GM12878 (cell line): ENCODE data around the gene CARD14. TPM values are rescaled to one million over a fixed set of nuclear protein-coding genes. Genes with fewer than 3 reads are reported as not detected.

Source experiments
- ATAC-seq: fragments of 200-7000 bp; cut with Tn5 transposase; 3 replicates; pipeline ENCODE4 v1.9.1; 2020; ENCODE audit warnings: mild to moderate bottlenecking, moderate library complexity
- BruUV-seq: library from RNA; stranded (reverse); fragments of 400-500 nt; replicated peaks from 2 replicates; lab custom pipeline; 2021; lab: Mats Ljungman, UMichigan
- CTCF ChIA-PET: fragments of 300-600 bp; sonication (Branson Sonifier 250); formaldehyde crosslinking; extraction: SDS; loops from one replicate; lab custom pipeline; 2021; ENCODE audit warnings: inconsistent platforms; lab: Yijun Ruan, JAX
- POLR2A ChIA-PET: fragments of 350-600 bp; formaldehyde crosslinking; extraction: SDS; loops from one replicate; lab custom pipeline; 2021; ENCODE audit warnings: inconsistent platforms; lab: Charles Lee
- RAD21 ChIA-PET: fragments of 300-600 bp; sonication (Branson Sonifier 250); formaldehyde crosslinking; loops from one replicate; lab custom pipeline; 2023; ENCODE audit warnings: antibody characterized with exemption; ENCODE audit not compliant: unreplicated experiment; lab: Charles Lee
- SMC1A ChIA-PET: fragments of 300-600 bp; sonication (Branson Sonifier 250); formaldehyde crosslinking; loops from one replicate; lab custom pipeline; 2023; ENCODE audit not compliant: unreplicated experiment, uncharacterized antibody; lab: Charles Lee
- DNase-seq: peaks from one replicate; pipeline ENCODE4 v3.0.0-alpha.2; 2011; ENCODE audit warnings: low read depth, low spot score
- FAIRE-seq: peaks from 3 replicates; lab custom pipeline; 2011; peaks lifted over from hg19 to GRCh38; lab: Jason Lieb, UNC
- H2AFZ ChIP-seq: 2 replicates; pipeline ENCODE4 v1.6.0; 2011; ENCODE audit warnings: low read depth, low read length, control low read depth; ENCODE audit not compliant: control insufficient read depth
- H3K27ac ChIP-seq: 2 replicates; pipeline ENCODE4 v1.5.1; 2011; ENCODE audit warnings: control low read depth; ENCODE audit not compliant: control insufficient read depth, insufficient read depth
- H3K27me3 ChIP-seq, 2 experiments: replicated peaks in 1 of 2; 2 replicates each; pipeline versions ENCODE4 v1.6.0 to v1.6.1; 2011; ENCODE audit warnings: low read length in 1 of 2; ENCODE audit not compliant: control insufficient read depth in 2 of 2, insufficient read depth in 2 of 2
- H3K36me3 ChIP-seq, 2 experiments: 2 replicates each; pipeline ENCODE4 v1.5.1; 2011; ENCODE audit warnings: low read length in 1 of 2; ENCODE audit not compliant: control insufficient read depth in 2 of 2, insufficient read depth in 2 of 2
- H3K4me1 ChIP-seq: 2 replicates; pipeline ENCODE4 v1.6.1; 2011; ENCODE audit warnings: mild to moderate bottlenecking, low read length, moderate library complexity, mixed read lengths; ENCODE audit not compliant: control insufficient read depth, insufficient read depth
- H3K4me2 ChIP-seq: 2 replicates; pipeline ENCODE4 v1.6.0; 2011; ENCODE audit warnings: control low read depth; ENCODE audit not compliant: control insufficient read depth, insufficient read depth
- H3K4me3 ChIP-seq: fragments of 200-600 bp; sonication (generic); 2 replicates; pipeline ENCODE4 v1.5.1; 2016
- H3K79me2 ChIP-seq: 2 replicates; pipeline ENCODE4 v1.6.0; 2011; ENCODE audit warnings: low read length; ENCODE audit not compliant: control insufficient read depth, insufficient read depth
- H3K9ac ChIP-seq: 2 replicates; pipeline ENCODE4 v1.8.0; 2011; ENCODE audit warnings: low read length, control low read depth, mixed read lengths; ENCODE audit not compliant: control insufficient read depth, insufficient read depth
- H3K9me3 ChIP-seq: replicated peaks from 3 replicates; pipeline ENCODE4 v1.5.1; 2011; ENCODE audit warnings: mild to moderate bottlenecking, low read length; ENCODE audit not compliant: control insufficient read depth, insufficient read depth
- H4K20me1 ChIP-seq: 2 replicates; pipeline ENCODE4 v1.6.0; 2011; ENCODE audit not compliant: control insufficient read depth, insufficient read depth
- CBFB ChIP-seq: IDR thresholded peaks from 2 replicates; pipeline ENCODE4 v1.6.1; 2016; ENCODE audit warnings: antibody characterized with exemption, low read depth
- EGR1 ChIP-seq, 2 experiments: IDR thresholded peaks; 1 replicate in 1 of 2; 2 replicates in 1 of 2; pipeline ENCODE4 v1.6.1; 2011 to 2012; ENCODE audit warnings: low read depth in 2 of 2, low read length in 2 of 2, borderline replicate concordance in 1 of 2, mild to moderate bottlenecking in 1 of 2, moderate library complexity in 1 of 2
- MEF2B ChIP-seq: fragments of 450-650 bp; IDR thresholded peaks from 2 replicates; pipeline ENCODE4 v1.6.1; 2018; ENCODE audit warnings: mild to moderate bottlenecking, moderate library complexity; ENCODE audit not compliant: partially characterized antibody, poor library complexity, severe bottlenecking
- NR2C2 ChIP-seq: IDR thresholded peaks from 2 replicates; pipeline ENCODE4 v1.6.1; 2011; ENCODE audit warnings: borderline replicate concordance, low read depth; ENCODE audit not compliant: control insufficient read depth, insufficient read length
- PAX5 ChIP-seq: IDR thresholded peaks from 2 replicates; pipeline ENCODE4 v1.6.1; 2011; ENCODE audit warnings: low read depth, low read length, borderline replicate concordance
- PAX8 ChIP-seq: fragments of 450-650 bp; IDR thresholded peaks from 2 replicates; pipeline ENCODE4 v1.6.1; 2017; ENCODE audit warnings: mild to moderate bottlenecking, moderate library complexity
- RFX5 ChIP-seq: IDR thresholded peaks from 2 replicates; pipeline ENCODE4 v1.6.1; 2011; ENCODE audit warnings: low read depth, low read length, improper control_type of control experiment
- SREBF2 ChIP-seq: IDR thresholded peaks from 2 replicates; pipeline ENCODE4 v1.6.1; 2012; ENCODE audit warnings: mild to moderate bottlenecking, low read length
- ZNF207 ChIP-seq: fragments of 450-650 bp; IDR thresholded peaks from 2 replicates; pipeline ENCODE4 v1.6.1; 2014; ENCODE audit warnings: antibody characterized with exemption, mild to moderate bottlenecking, borderline replicate concordance
- WGBS: methylation state at CpG from one replicate; pipeline ENCODE4 v1.1.6; 2016; ENCODE audit warnings: low lambda C conversion rate; ENCODE audit not compliant: insufficient replicate concordance, insufficient coverage; ENCODE audit errors: missing lambda C conversion rate; 5-methylcytosine and 5-hydroxymethylcytosine counted together
- in situ Hi-C: fragments of 300-500 bp; cut with MboI; formaldehyde crosslinking; loops from 9 replicates; pipeline ENCODE4 v1.14.3; 2018; ENCODE audit warnings: mixed read lengths
- intact Hi-C: fragments of 100-400 bp; cut with micrococcal nuclease; formaldehyde crosslinking; loops from one replicate; pipeline ENCODE4 v1.14.2; 2022; ENCODE audit not compliant: unreplicated experiment
- polyA plus RNA-seq, 11 experiments: library from polyadenylated mRNA; depleted of rRNA in 4 of 11; unstranded in 6 of 11; stranded (reverse) in 5 of 11; fragments of >200 nt; fragmentation: Nextera tagmentation in 4 of 11; fragmentation: Illumina TruSeq in 1 of 11; extraction: Ambion mirVana in 4 of 11; extraction: Trizol in 1 of 11; gene quantifications; 1 replicate in 1 of 11; 2 replicates in 10 of 11; pipeline versions ENCODE4 v1.2.1 to v1.2.3, GENCODE V29; 2011 to 2016; ENCODE audit warnings: inconsistent platforms in 2 of 11, missing spikeins in 2 of 11, low read depth in 1 of 11
- total RNA-seq, 4 experiments: library from RNA; depleted of rRNA in 3 of 4; stranded (reverse); fragments of >200 nt in 3 of 4; fragmentation: Illumina TruSeq in 1 of 4; extraction: Trizol in 1 of 4; gene quantifications; 2 replicates each; pipeline versions ENCODE4 v1.2.1 to v1.2.3, GENCODE V29; 2013 to 2021
- TF ChIP-seq, protein P1 (sequence below): fragments of 450-650 bp; IDR thresholded peaks from 2 replicates; pipeline ENCODE4 v1.6.1; 2018; ENCODE audit warnings: mild to moderate bottlenecking, low read depth, moderate library complexity; ENCODE audit not compliant: partially characterized antibody
- TF ChIP-seq, protein P2 (sequence below): fragments of 450-650 bp; IDR thresholded peaks from 2 replicates; pipeline ENCODE4 v1.6.1; 2016; ENCODE audit warnings: mild to moderate bottlenecking, moderate library complexity, borderline replicate concordance

CARD14 gene
- total and polyA plus RNA-seq, 10 of the 15 experiments (the other 5 are each of a cell fraction or from before 2014, with no cell fraction given) = 0.08 to 0.15 TPM; not detected in 8

DNA sequence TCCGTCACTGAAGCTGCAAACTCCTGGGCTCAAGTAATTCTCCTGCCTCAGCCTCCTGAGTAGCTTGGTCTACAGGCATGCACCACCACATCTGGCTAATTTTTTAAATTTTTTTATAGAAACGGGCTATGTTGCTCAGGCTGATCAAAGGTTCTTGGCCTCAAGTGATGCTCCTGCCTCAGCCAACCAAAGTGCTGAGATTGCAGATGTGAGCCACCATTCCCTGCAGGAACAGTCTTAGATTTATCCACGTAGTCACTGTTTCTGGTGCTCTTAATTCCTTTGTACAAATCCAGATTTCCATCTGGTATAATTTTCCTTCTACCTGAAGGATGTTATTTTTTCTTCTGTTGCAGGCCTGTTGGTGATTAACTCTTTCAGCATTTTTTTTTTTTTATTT, 63.4 kb downstream of the CARD14 start:
- CTCF ChIA-PET = no interaction called here
- RAD21 ChIA-PET = no interaction called here
- Histone ChIP-seq H3K4me3 (no peak overlapping the region), H2AFZ (no peak overlapping the region), H3K9me3 (peaks cover 9% of the 10 kb centered on the region; the same call in 2 of the 3 replicates), H3K27ac (no peak overlapping the region), H3K9ac (no peak overlapping the region), H3K27me3 (no peaks in the 10 kb centered on the region), H3K4me1 (no peaks in the 10 kb centered on the region), H3K79me2 (no peaks in the 10 kb centered on the region), H3K36me3 (no peaks in the 10 kb centered on the region), H4K20me1 (no peaks in the 10 kb centered on the region), H3K4me2 (no peak overlapping the region)
- intact Hi-C loops (no loop called here), in situ Hi-C loops (no loop called here)
- 47% methylated on average over 3 of the region's 3 CpGs for WGBS
- SMC1A ChIA-PET = no interaction called here
- FAIRE-seq (no peak), ATAC-seq (no peak), DNase-seq (no peak)
- POLR2A ChIA-PET = no interaction called here
- no TSS peak for BruUV-seq
- TF ChIP-seq, protein P1, sequence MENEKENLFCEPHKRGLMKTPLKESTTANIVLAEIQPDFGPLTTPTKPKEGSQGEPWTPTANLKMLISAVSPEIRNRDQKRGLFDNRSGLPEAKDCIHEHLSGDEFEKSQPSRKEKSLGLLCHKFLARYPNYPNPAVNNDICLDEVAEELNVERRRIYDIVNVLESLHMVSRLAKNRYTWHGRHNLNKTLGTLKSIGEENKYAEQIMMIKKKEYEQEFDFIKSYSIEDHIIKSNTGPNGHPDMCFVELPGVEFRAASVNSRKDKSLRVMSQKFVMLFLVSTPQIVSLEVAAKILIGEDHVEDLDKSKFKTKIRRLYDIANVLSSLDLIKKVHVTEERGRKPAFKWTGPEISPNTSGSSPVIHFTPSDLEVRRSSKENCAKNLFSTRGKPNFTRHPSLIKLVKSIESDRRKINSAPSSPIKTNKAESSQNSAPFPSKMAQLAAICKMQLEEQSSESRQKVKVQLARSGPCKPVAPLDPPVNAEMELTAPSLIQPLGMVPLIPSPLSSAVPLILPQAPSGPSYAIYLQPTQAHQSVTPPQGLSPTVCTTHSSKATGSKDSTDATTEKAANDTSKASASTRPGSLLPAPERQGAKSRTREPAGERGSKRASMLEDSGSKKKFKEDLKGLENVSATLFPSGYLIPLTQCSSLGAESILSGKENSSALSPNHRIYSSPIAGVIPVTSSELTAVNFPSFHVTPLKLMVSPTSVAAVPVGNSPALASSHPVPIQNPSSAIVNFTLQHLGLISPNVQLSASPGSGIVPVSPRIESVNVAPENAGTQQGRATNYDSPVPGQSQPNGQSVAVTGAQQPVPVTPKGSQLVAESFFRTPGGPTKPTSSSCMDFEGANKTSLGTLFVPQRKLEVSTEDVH = no peak
- no peak for TF ChIP-seq SREBF2
- TF ChIP-seq, all 136 proteins: peak for 0

DNA sequence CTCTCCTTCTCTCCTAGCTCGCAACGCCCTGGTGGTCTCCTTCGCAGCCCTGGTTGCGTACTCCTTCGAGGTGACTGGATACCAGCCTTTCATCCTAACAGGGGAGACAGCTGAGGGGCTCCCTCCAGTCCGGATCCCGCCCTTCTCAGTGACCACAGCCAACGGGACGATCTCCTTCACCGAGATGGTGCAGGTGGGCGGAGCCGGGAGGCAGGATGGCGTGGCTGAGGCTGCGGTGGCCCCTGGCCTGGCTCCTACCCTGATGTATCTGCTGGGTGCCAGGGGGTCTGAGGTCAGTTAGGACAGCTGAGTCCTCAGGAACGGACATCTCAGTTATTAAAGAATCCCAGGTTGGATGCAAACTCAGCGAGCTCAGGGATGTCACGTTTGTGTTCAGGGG, 67.1 kb downstream of the CARD14 start:
- in situ Hi-C loops (no loop called here), intact Hi-C loops (no loop called here)
- H3K4me3 ChIP-seq = no peak overlapping the region
- 65% methylated on average over 16 of the region's 17 CpGs for WGBS
- H3K4me2 ChIP-seq = no peak overlapping the region
- H3K4me1 ChIP-seq = no peaks in the 10 kb centered on the region
- H4K20me1 ChIP-seq = no peaks in the 10 kb centered on the region
- CTCF ChIA-PET = no interaction called here
- H3K27me3 ChIP-seq = no peaks in the 10 kb centered on the region
- no peak overlapping the region for H3K9ac ChIP-seq
- DNase-seq (no peak), FAIRE-seq (no peak), ATAC-seq (no peak)
- H3K27ac ChIP-seq = no peak overlapping the region
- SMC1A ChIA-PET = interaction anchor here (0.5 kb wide), 1 partner anchor 47 kb away, joined by 4 read pairs; no protein-coding TSS in a partner anchor
- H3K36me3 ChIP-seq = no peaks in the 10 kb centered on the region
- BruUV-seq = no TSS peak
- no peak overlapping the region for H2AFZ ChIP-seq
- POLR2A ChIA-PET = no interaction called here
- RAD21 ChIA-PET = interaction anchor here (1.0 kb wide), 1 partner anchor 41 kb away, joined by 3 read pairs; no protein-coding TSS in a partner anchor
- H3K9me3 ChIP-seq = peaks cover 9% of the 10 kb centered on the region; the same call in 2 of the 3 replicates
- H3K79me2 ChIP-seq = no peaks in the 10 kb centered on the region
- TF ChIP-seq MEF2B (no peak), PAX8 (no peak), ZNF207 (no peak), RFX5 (no peak), PAX5 (no peak), NR2C2 (no peak), EGR1 (IDR thresholded peaks at IDR 0.05; ENCODE audit: borderline replicate concordance in 1 of 2, low read depth in 2 of 2, low read length in 2 of 2) (no peak), CBFB (no peak)
- TF ChIP-seq, protein P2, sequence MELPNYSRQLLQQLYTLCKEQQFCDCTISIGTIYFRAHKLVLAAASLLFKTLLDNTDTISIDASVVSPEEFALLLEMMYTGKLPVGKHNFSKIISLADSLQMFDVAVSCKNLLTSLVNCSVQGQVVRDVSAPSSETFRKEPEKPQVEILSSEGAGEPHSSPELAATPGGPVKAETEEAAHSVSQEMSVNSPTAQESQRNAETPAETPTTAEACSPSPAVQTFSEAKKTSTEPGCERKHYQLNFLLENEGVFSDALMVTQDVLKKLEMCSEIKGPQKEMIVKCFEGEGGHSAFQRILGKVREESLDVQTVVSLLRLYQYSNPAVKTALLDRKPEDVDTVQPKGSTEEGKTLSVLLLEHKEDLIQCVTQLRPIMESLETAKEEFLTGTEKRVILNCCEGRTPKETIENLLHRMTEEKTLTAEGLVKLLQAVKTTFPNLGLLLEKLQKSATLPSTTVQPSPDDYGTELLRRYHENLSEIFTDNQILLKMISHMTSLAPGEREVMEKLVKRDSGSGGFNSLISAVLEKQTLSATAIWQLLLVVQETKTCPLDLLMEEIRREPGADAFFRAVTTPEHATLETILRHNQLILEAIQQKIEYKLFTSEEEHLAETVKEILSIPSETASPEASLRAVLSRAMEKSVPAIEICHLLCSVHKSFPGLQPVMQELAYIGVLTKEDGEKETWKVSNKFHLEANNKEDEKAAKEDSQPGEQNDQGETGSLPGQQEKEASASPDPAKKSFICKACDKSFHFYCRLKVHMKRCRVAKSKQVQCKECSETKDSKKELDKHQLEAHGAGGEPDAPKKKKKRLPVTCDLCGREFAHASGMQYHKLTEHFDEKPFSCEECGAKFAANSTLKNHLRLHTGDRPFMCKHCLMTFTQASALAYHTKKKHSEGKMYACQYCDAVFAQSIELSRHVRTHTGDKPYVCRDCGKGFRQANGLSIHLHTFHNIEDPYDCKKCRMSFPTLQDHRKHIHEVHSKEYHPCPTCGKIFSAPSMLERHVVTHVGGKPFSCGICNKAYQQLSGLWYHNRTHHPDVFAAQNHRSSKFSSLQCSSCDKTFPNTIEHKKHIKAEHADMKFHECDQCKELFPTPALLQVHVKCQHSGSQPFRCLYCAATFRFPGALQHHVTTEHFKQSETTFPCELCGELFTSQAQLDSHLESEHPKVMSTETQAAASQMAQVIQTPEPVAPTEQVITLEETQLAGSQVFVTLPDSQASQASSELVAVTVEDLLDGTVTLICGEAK = no peak
